IMR-90 (cell line): Measurements from ENCODE around the gene CAMK2N1. TPM values are rescaled to one million over a fixed set of nuclear protein-coding genes. Genes with fewer than 3 reads are reported as not detected.

Experiments
- ATAC-seq: fragments of 200-7000 bp; cut with Tn5 transposase; 2 replicates; pipeline ENCODE4 v1.9.1; 2020; ENCODE audit warnings: low read depth, mild to moderate bottlenecking, moderate library complexity
- BruUV-seq: library from RNA; stranded (reverse); fragments of 400-500 nt; replicated peaks from 2 replicates; lab custom pipeline; 2021; lab: Mats Ljungman, UMichigan
- CTCF ChIA-PET: fragments of 300-600 bp; formaldehyde crosslinking; extraction: SDS; loops from one replicate; lab custom pipeline; 2021; ENCODE audit warnings: antibody characterized with exemption; lab: Yijun Ruan, JAX
- POLR2A ChIA-PET: fragments of 300-600 bp; sonication (Branson Sonifier 250); formaldehyde crosslinking; loops from one replicate; lab custom pipeline; 2022; ENCODE audit warnings: antibody characterized with exemption; ENCODE audit not compliant: unreplicated experiment; lab: Charles Lee
- DNase-seq: peaks from one replicate; pipeline ENCODE4 v3.0.0; 2013
- H2AFZ ChIP-seq: replicated peaks from 2 replicates; pipeline ENCODE3; 2013; ENCODE audit warnings: low read length, mild to moderate bottlenecking; ENCODE audit not compliant: poor library complexity
- H2AK5ac ChIP-seq: 2 replicates; pipeline ENCODE4 v1.6.1; 2013; ENCODE audit warnings: low read depth, low read length, inconsistent platforms
- H2AK9ac ChIP-seq: replicated peaks from 2 replicates; pipeline ENCODE3; 2013; ENCODE audit warnings: mild to moderate bottlenecking, low read depth, low read length, moderate library complexity; ENCODE audit not compliant: poor library complexity
- H2BK120ac ChIP-seq: 2 replicates; pipeline ENCODE4 v1.6.1; 2013; ENCODE audit warnings: low read depth, low read length, inconsistent platforms
- H2BK15ac ChIP-seq: 3 replicates; pipeline ENCODE4 v1.6.1; 2013; ENCODE audit warnings: low read depth, low read length, inconsistent platforms
- H2BK20ac ChIP-seq: 2 replicates; pipeline ENCODE4 v1.6.1; 2013; ENCODE audit warnings: low read depth, mild to moderate bottlenecking, inconsistent platforms, low read length, moderate library complexity
- H2BK5ac ChIP-seq: 2 replicates; pipeline ENCODE4 v1.6.1; 2013; ENCODE audit warnings: mild to moderate bottlenecking, low read depth, low read length, inconsistent platforms; ENCODE audit not compliant: poor library complexity, severe bottlenecking
- H3K14ac ChIP-seq: replicated peaks from 2 replicates; pipeline ENCODE4 v1.6.1; 2013; ENCODE audit warnings: low read depth, low read length, inconsistent platforms
- H3K18ac ChIP-seq: 2 replicates; pipeline ENCODE4 v1.6.1; 2013; ENCODE audit warnings: low read depth, low read length, control low read depth
- H3K23ac ChIP-seq: 2 replicates; pipeline ENCODE4 v1.6.1; 2013; ENCODE audit warnings: low read depth, low read length, inconsistent platforms
- H3K27ac ChIP-seq: 2 replicates; pipeline ENCODE4 v1.5.1; 2013; ENCODE audit warnings: mild to moderate bottlenecking, control low read depth, low read length; ENCODE audit not compliant: insufficient read depth
- H3K27me3 ChIP-seq: 2 replicates; pipeline ENCODE4 v1.6.1; 2013; ENCODE audit warnings: low read length; ENCODE audit not compliant: control insufficient read depth, insufficient read depth
- H3K36me3 ChIP-seq: 2 replicates; pipeline ENCODE4 v1.6.1; 2013; ENCODE audit warnings: low read length, mixed read lengths; ENCODE audit not compliant: control insufficient read depth, insufficient read depth
- H3K4ac ChIP-seq: 2 replicates; pipeline ENCODE4 v1.6.1; 2013; ENCODE audit warnings: low read depth, low read length, inconsistent platforms
- H3K4me1 ChIP-seq: 2 replicates; pipeline ENCODE4 v1.6.1; 2013; ENCODE audit warnings: low read length, mixed read lengths; ENCODE audit not compliant: control insufficient read depth, insufficient read depth
- H3K4me2 ChIP-seq: 2 replicates; pipeline ENCODE4 v1.6.1; 2013; ENCODE audit warnings: low read depth, mild to moderate bottlenecking, control low read depth, low read length, moderate library complexity
- H3K4me3 ChIP-seq: 2 replicates; pipeline ENCODE4 v1.5.1; 2013; ENCODE audit warnings: low read depth, mild to moderate bottlenecking, control low read depth, low read length, moderate library complexity; ENCODE audit not compliant: insufficient read depth
- H3K56ac ChIP-seq: 2 replicates; pipeline ENCODE4 v1.6.1; 2013; ENCODE audit warnings: low read length, inconsistent platforms; ENCODE audit not compliant: insufficient read depth; ENCODE audit errors: extremely low read depth
- H3K79me1 ChIP-seq, 2 experiments: 2 replicates each; pipeline ENCODE4 v1.6.1; 2013; ENCODE audit warnings: low read length in 2 of 2, inconsistent platforms in 1 of 2, low read depth in 1 of 2
- H3K9ac ChIP-seq: 2 replicates; pipeline ENCODE4 v1.6.1; 2013; ENCODE audit warnings: low read depth, low read length, control low read depth
- H3K9me1 ChIP-seq: 2 replicates; pipeline ENCODE4 v1.6.1; 2013; ENCODE audit warnings: low read length, inconsistent platforms; ENCODE audit not compliant: insufficient read depth
- H3K9me3 ChIP-seq: 2 replicates; pipeline ENCODE4 v1.6.1; 2013; ENCODE audit warnings: low read length; ENCODE audit not compliant: control insufficient read depth, insufficient read depth
- H4K20me1 ChIP-seq: 2 replicates; pipeline ENCODE4 v1.6.1; 2013; ENCODE audit warnings: low read length, inconsistent platforms; ENCODE audit not compliant: insufficient read depth
- H4K5ac ChIP-seq: 2 replicates; pipeline ENCODE4 v1.6.1; 2013; ENCODE audit warnings: mild to moderate bottlenecking, low read depth, low read length, control low read depth
- H4K8ac ChIP-seq, 2 experiments: 2 replicates each; pipeline ENCODE4 v1.6.1; 2013; ENCODE audit warnings: low read depth in 2 of 2, low read length in 2 of 2, control low read depth in 1 of 2, inconsistent platforms in 1 of 2
- H4K91ac ChIP-seq: 2 replicates; pipeline ENCODE4 v1.6.1; 2013; ENCODE audit warnings: low read depth, low read length, inconsistent platforms; ENCODE audit not compliant: insufficient read depth
- BHLHE40 ChIP-seq: fragments of 150-350 bp; IDR thresholded peaks from 2 replicates; pipeline ENCODE4 v1.6.1; 2016; ENCODE audit warnings: mild to moderate bottlenecking, low read depth, low read length
- CEBPB ChIP-seq: IDR thresholded peaks from 2 replicates; pipeline ENCODE4 v1.6.1; 2012; ENCODE audit warnings: low read depth, low read length, improper control_type of control experiment
- CHD1 ChIP-seq: IDR thresholded peaks from 2 replicates; pipeline ENCODE4 v1.6.1; 2012; ENCODE audit warnings: low read depth, low read length, improper control_type of control experiment
- ELK1 ChIP-seq: fragments of 150-350 bp; IDR thresholded peaks from 2 replicates; pipeline ENCODE4 v1.6.1; 2016; ENCODE audit warnings: low read depth, mild to moderate bottlenecking, low read length, moderate library complexity, borderline replicate concordance
- FOS ChIP-seq: fragments of 150-350 bp; IDR thresholded peaks from 2 replicates; pipeline ENCODE4 v1.6.1; 2016; ENCODE audit warnings: low read depth, low read length
- MAFK ChIP-seq: IDR thresholded peaks from 2 replicates; pipeline ENCODE4 v1.6.1; 2012; ENCODE audit warnings: low read depth, low read length, improper control_type of control experiment
- MAZ ChIP-seq: IDR thresholded peaks from 2 replicates; pipeline ENCODE4 v1.6.1; 2012; ENCODE audit warnings: low read depth, mild to moderate bottlenecking, low read length, improper control_type of control experiment, moderate library complexity, borderline replicate concordance
- MXI1 ChIP-seq: IDR thresholded peaks from 2 replicates; pipeline ENCODE4 v1.6.1; 2012; ENCODE audit warnings: low read depth, mild to moderate bottlenecking, low read length, moderate library complexity, borderline replicate concordance
- NFE2L2 ChIP-seq: fragments of 150-350 bp; IDR thresholded peaks from 2 replicates; pipeline ENCODE4 v1.6.1; 2016; ENCODE audit warnings: low read depth, mild to moderate bottlenecking, low read length
- POLR2A ChIP-seq: IDR thresholded peaks from 2 replicates; pipeline ENCODE4 v1.6.1; 2012; ENCODE audit warnings: mild to moderate bottlenecking, low read depth, low read length
- RAD21 ChIP-seq: IDR thresholded peaks from 2 replicates; pipeline ENCODE4 v1.6.1; 2012; ENCODE audit warnings: low read length, improper control_type of control experiment
- RCOR1 ChIP-seq: IDR thresholded peaks from 2 replicates; pipeline ENCODE4 v1.6.1; 2012; ENCODE audit warnings: mild to moderate bottlenecking, low read length, improper control_type of control experiment; ENCODE audit not compliant: insufficient replicate concordance
- RFX5 ChIP-seq: IDR thresholded peaks from 2 replicates; pipeline ENCODE4 v1.8.0; 2012; ENCODE audit warnings: low read depth, mild to moderate bottlenecking, low read length, moderate library complexity
- SMC3 ChIP-seq: fragments of 150-350 bp; IDR thresholded peaks from 2 replicates; pipeline ENCODE4 v1.6.1; 2016; ENCODE audit warnings: low read depth, mild to moderate bottlenecking, antibody characterized with exemption, low read length, moderate library complexity
- USF2 ChIP-seq: fragments of 150-350 bp; IDR thresholded peaks from 2 replicates; pipeline ENCODE4 v1.6.1; 2017; ENCODE audit warnings: mild to moderate bottlenecking, antibody characterized with exemption, low read length, low read depth
- WGBS, 2 experiments: methylation state at CpG; one replicate each; pipeline versions ENCODE4 v1.1.5 to v1.1.7; 2013; ENCODE audit warnings: missing lambda C conversion rate in 2 of 2; ENCODE audit not compliant: insufficient read length in 1 of 2; ENCODE audit errors: extremely low coverage in 2 of 2; 5-methylcytosine and 5-hydroxymethylcytosine counted together
- dilution Hi-C: fragments of 300-500 bp; cut with HindIII; formaldehyde crosslinking; loops from one replicate; pipeline ENCODE4 v1.14.3; 2018; ENCODE audit warnings: low sequenced_read_pairs; ENCODE audit not compliant: unreplicated experiment
- in situ Hi-C: fragments of 300-500 bp; cut with MboI; formaldehyde crosslinking; loops from 3 replicates; pipeline ENCODE4 v1.14.3; 2019; ENCODE audit warnings: low sequenced_read_pairs, inconsistent platforms, mixed read lengths
- intact Hi-C: fragments of 100-400 bp; cut with micrococcal nuclease; formaldehyde crosslinking; loops from 2 replicates; pipeline ENCODE4 v1.10.0; 2022
- polyA plus RNA-seq, 3 experiments: library from polyadenylated mRNA; depleted of rRNA; stranded (reverse); fragments of >200 nt; gene quantifications; 2 replicates each; pipeline ENCODE4 v1.2.3, GENCODE V29; 2012; ENCODE audit warnings: low replicate concordance in 1 of 3
- total RNA-seq: library from RNA; depleted of rRNA; stranded (reverse); fragments of >200 nt; gene quantifications from 2 replicates; pipeline ENCODE4 v1.2.3, GENCODE V29; 2012
- TF ChIP-seq, protein P1 (sequence below): conservative IDR thresholded peaks from 2 replicates; pipeline ENCODE4 v1.5.1; 2012; ENCODE audit warnings: mild to moderate bottlenecking, low read depth, low read length, improper control_type of control experiment

CAMK2N1 gene
- total and polyA plus RNA-seq, 2 of the 4 experiments (the other 2 are of a cell fraction): 10.2 to 44.4 TPM

- no peak overlapping the region for H2AK5ac ChIP-seq
- H3K9me1 ChIP-seq: no peaks in the 10 kb centered on the region
- H2BK15ac ChIP-seq: no peak overlapping the region
- no peak overlapping the region for H2BK5ac ChIP-seq
- ATAC-seq (no peak), DNase-seq (no peak)
- H3K9me3 ChIP-seq: no peaks in the 10 kb centered on the region
- H4K5ac ChIP-seq: no peak overlapping the region
- no peaks in the 10 kb centered on the region for H3K27me3 ChIP-seq
- no TSS peak for BruUV-seq
- no peak overlapping the region for H3K14ac ChIP-seq
- intact Hi-C loops: no loop called here
- no peak overlapping the region for H3K23ac ChIP-seq
- H3K9ac ChIP-seq: no peak overlapping the region
- peaks cover 23% of the 10 kb centered on the region for H3K36me3 ChIP-seq
- H2AFZ ChIP-seq: no peak overlapping the region
- H3K79me1 ChIP-seq: peaks cover 28 to 48% of the 10 kb centered on the region in 2 experiments
- peaks cover 3% of the 10 kb centered on the region for H3K4me1 ChIP-seq
- no peak overlapping the region for H3K4me2 ChIP-seq
- H2BK120ac ChIP-seq: no peak overlapping the region
- H3K56ac ChIP-seq: no peak overlapping the region
- no peak overlapping the region for H4K8ac ChIP-seq
- in situ Hi-C loops: no loop called here
- H2BK20ac ChIP-seq: no peak overlapping the region
- H4K91ac ChIP-seq: no peak overlapping the region
- H3K4ac ChIP-seq: no peak overlapping the region
- no peak overlapping the region for H3K4me3 ChIP-seq
- H4K20me1 ChIP-seq: no peaks in the 10 kb centered on the region; the same call in 1 of the 2 replicates
- CTCF ChIA-PET: no interaction called here
- dilution Hi-C loops: no loop called here
- POLR2A ChIA-PET: no interaction called here
- TF ChIP-seq MXI1 (no peak), ELK1 (no peak), RFX5 (no peak), RCOR1 (no peak), RAD21 (no peak), POLR2A (no peak), NFE2L2 (no peak), CHD1 (no peak), MAFK (no peak), BHLHE40 (no peak), USF2 (no peak), SMC3 (no peak), FOS (no peak), MAZ (no peak), CEBPB (no peak)
- TF ChIP-seq, protein P1, sequence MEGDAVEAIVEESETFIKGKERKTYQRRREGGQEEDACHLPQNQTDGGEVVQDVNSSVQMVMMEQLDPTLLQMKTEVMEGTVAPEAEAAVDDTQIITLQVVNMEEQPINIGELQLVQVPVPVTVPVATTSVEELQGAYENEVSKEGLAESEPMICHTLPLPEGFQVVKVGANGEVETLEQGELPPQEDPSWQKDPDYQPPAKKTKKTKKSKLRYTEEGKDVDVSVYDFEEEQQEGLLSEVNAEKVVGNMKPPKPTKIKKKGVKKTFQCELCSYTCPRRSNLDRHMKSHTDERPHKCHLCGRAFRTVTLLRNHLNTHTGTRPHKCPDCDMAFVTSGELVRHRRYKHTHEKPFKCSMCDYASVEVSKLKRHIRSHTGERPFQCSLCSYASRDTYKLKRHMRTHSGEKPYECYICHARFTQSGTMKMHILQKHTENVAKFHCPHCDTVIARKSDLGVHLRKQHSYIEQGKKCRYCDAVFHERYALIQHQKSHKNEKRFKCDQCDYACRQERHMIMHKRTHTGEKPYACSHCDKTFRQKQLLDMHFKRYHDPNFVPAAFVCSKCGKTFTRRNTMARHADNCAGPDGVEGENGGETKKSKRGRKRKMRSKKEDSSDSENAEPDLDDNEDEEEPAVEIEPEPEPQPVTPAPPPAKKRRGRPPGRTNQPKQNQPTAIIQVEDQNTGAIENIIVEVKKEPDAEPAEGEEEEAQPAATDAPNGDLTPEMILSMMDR: no peak
- no peak overlapping the region for H3K18ac ChIP-seq
- no peak overlapping the region for H2AK9ac ChIP-seq
- no peak overlapping the region for H3K27ac ChIP-seq
- no CpG with 5 or more reads among the region's 1 CpG for WGBS, 2 experiments
Measured at GRCh38 chr1:20505488-20505887, 19.5 kb upstream of the CAMK2N1 start.
